GM13977 (cell line): ENCODE data around the gene CCDC192.
"Not testable (repeated sequence)": the region's sequence is repeated elsewhere in the genome, so short reads cannot be mapped to it uniquely, and the experiment has no call there.

Experiments
- DNase-seq: peaks from one replicate; pipeline ENCODE4 v3.0.0; 2012; ENCODE audit warnings: low spot score
- CTCF ChIP-seq: IDR thresholded peaks from 2 replicates; pipeline ENCODE4 v1.5.1; 2012; ENCODE audit warnings: mild to moderate bottlenecking, control low read depth; ENCODE audit not compliant: insufficient read depth; ENCODE audit errors: extremely low read depth, missing control alignments
- in situ Hi-C: fragments of 300-500 bp; cut with MboI; formaldehyde crosslinking; loops from one replicate; pipeline ENCODE4 v1.12.0; 2022; ENCODE audit warnings: low sequenced_read_pairs, low pct_unique_long_range_greater_than_20kb, mixed read lengths, inconsistent platforms; ENCODE audit not compliant: unreplicated experiment

Gene CCDC192

GRCh38 chr5:127707209-127707608, 4.0 kb downstream of the CCDC192 start:
- in situ Hi-C loops: no loop called here
- TF ChIP-seq CTCF: no peak

GRCh38 chr5:127713083-127713482, 9.9 kb downstream of the CCDC192 start:
- in situ Hi-C loops, DNase-seq: not testable (repeated sequence)

More at GRCh38 chr5:127707209-127707608, 4.0 kb downstream of the CCDC192 start:
- no peak for DNase-seq

- TF ChIP-seq CTCF: no peak
- in situ Hi-C loops: no loop called here
- DNase-seq: no peak
Observed at GRCh38 chr5:127718181-127718580, 15.0 kb downstream of the CCDC192 start.

GRCh38 chr5:127723571-127723970, 20.4 kb downstream of the CCDC192 start:
- in situ Hi-C loops: no loop called here
- DNase-seq: no peak
- TF ChIP-seq CTCF: no peak

- TF ChIP-seq CTCF: no peak
- no peak for DNase-seq
- in situ Hi-C loops: no loop called here
Observed at GRCh38 chr5:127725673-127726072, 22.5 kb downstream of the CCDC192 start.

- in situ Hi-C loops: no loop called here
- no peak for TF ChIP-seq CTCF
- DNase-seq: no peak
Observed at GRCh38 chr5:127732963-127733362, 29.8 kb downstream of the CCDC192 start.

GRCh38 chr5:127739348-127739747, 36.2 kb downstream of the CCDC192 start:
- in situ Hi-C loops, DNase-seq: not testable (repeated sequence)

GRCh38 chr5:127739807-127740384, 36.7 kb downstream of the CCDC192 start:
- no peak for TF ChIP-seq CTCF
- in situ Hi-C loops: no loop called here
- DNase-seq: no peak
